Measurements from ENCODE around the gene CCDC88C. TPM values are rescaled to one million over a fixed set of nuclear protein-coding genes. Genes with fewer than 3 reads are reported as not detected.
"Not testable (repeated sequence)": the region's sequence is repeated elsewhere in the genome, so short reads cannot be mapped to it uniquely, and the experiment has no call there.

CCDC88C gene
- total RNA-seq = 32.8 and 40.6 TPM in 2 replicates

GRCh38 chr14:91417120-91417982, at the start of gene CCDC88C:
TSS of gene CCDC88C (minus strand) at chr14:91417820. CDS start at chr14:91417690, 130 bp downstream.
- no peak for DNase-seq (ENCODE audit: extremely low read depth, low read depth, low spot score)

GRCh38 chr14:91466192-91466591, 48.6 kb upstream of the CCDC88C start:
- no peak for DNase-seq (ENCODE audit: extremely low read depth, low read depth, low spot score)

GRCh38 chr14:91464615-91465205, 47.1 kb upstream of the CCDC88C start:
- no peak for DNase-seq (ENCODE audit: extremely low read depth, low read depth, low spot score)

GRCh38 chr14:91458612-91459011, 41.0 kb upstream of the CCDC88C start:
- no peak for DNase-seq (ENCODE audit: extremely low read depth, low read depth, low spot score)

GRCh38 chr14:91456283-91456682, 38.7 kb upstream of the CCDC88C start:
- no peak for DNase-seq (ENCODE audit: extremely low read depth, low read depth, low spot score)

GRCh38 chr14:91454580-91454979, 37.0 kb upstream of the CCDC88C start:
- DNase-seq (ENCODE audit: extremely low read depth, low read depth, low spot score) = no peak

- DNase-seq (ENCODE audit: extremely low read depth, low read depth, low spot score) = no peak
Observed at GRCh38 chr14:91454155-91454554, 36.5 kb upstream of the CCDC88C start.

- no peak for DNase-seq (ENCODE audit: extremely low read depth, low read depth, low spot score)
Observed at GRCh38 chr14:91453744-91454143, 36.1 kb upstream of the CCDC88C start.

GRCh38 chr14:91444335-91445020, 26.9 kb upstream of the CCDC88C start:
- DNase-seq (ENCODE audit: extremely low read depth, low read depth, low spot score) = no peak

- no peak for DNase-seq (ENCODE audit: extremely low read depth, low read depth, low spot score)
Observed at GRCh38 chr14:91439345-91439744, 21.7 kb upstream of the CCDC88C start.

- no peak for DNase-seq (ENCODE audit: extremely low read depth, low read depth, low spot score)
Observed at GRCh38 chr14:91438845-91439244, 21.2 kb upstream of the CCDC88C start.

- DNase-seq (ENCODE audit: extremely low read depth, low read depth, low spot score) = not testable (repeated sequence)
Observed at GRCh38 chr14:91436266-91436665, 18.6 kb upstream of the CCDC88C start.

- DNase-seq (ENCODE audit: extremely low read depth, low read depth, low spot score) = no peak
Observed at GRCh38 chr14:91429385-91429784, 11.8 kb upstream of the CCDC88C start.

- not testable (repeated sequence) for DNase-seq (ENCODE audit: extremely low read depth, low read depth, low spot score)
Observed at GRCh38 chr14:91428931-91429330, 11.3 kb upstream of the CCDC88C start.

- DNase-seq (ENCODE audit: extremely low read depth, low read depth, low spot score) = not testable (repeated sequence)
Observed at GRCh38 chr14:91425531-91425944, 7.9 kb upstream of the CCDC88C start.

GRCh38 chr14:91424813-91425530, 7.4 kb upstream of the CCDC88C start:
- no peak for DNase-seq (ENCODE audit: extremely low read depth, low read depth, low spot score)

- DNase-seq (ENCODE audit: extremely low read depth, low read depth, low spot score) = no peak
Observed at GRCh38 chr14:91420686-91421085, 3.1 kb upstream of the CCDC88C start.

- DNase-seq (ENCODE audit: extremely low read depth, low read depth, low spot score) = no peak
Observed at GRCh38 chr14:91419451-91419850, 1.8 kb upstream of the CCDC88C start.

GRCh38 chr14:91419044-91419397, 1.4 kb upstream of the CCDC88C start:
- DNase-seq (ENCODE audit: extremely low read depth, low read depth, low spot score) = no peak

GRCh38 chr14:91418387-91419043, 895 bp upstream of the CCDC88C start:
- no peak for DNase-seq (ENCODE audit: extremely low read depth, low read depth, low spot score)
